ENCODE measurements around the gene CFI. TPM values are rescaled to one million over a fixed set of nuclear protein-coding genes. Genes with fewer than 3 reads are reported as not detected.

CFI gene
- total and polyA plus RNA-seq, 9 of the 15 experiments (the other 6 are each of a cell fraction or from before 2014, with no cell fraction given): 0.30 to 8.4 (median 0.95) TPM

DNA sequence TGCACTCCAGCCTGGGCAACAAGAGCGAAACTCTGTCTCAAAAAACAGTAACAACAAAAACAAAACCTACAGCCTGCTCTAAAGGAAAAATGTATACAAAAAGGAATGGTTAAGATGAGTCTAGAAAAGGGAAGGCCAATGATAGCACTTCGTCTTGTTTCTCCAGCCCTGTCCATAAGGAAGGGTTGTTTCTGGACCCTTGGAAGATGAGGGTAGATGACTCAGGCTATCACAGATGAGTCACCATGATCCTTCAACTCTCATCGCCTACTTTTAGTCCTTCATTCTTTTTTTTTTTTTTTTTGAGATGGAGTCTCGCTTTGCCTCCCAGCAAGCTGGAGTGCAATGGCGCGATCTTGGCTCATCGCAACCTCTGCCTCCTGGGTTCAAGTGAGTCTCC, 80.8 kb downstream of the CFI start (continued):
- TF ChIP-seq ZNF644 (tag; IDR thresholded peaks at IDR 0.05; ENCODE audit: low read depth) (no peak), PHF21A (IDR thresholded peaks at IDR 0.05; ENCODE audit: borderline replicate concordance, low read depth) (no peak), RBM17 (IDR thresholded peaks at IDR 0.05; ENCODE audit: borderline replicate concordance, low read depth, low read length) (no peak), JUN (IDR thresholded peaks at IDR 0.05; ENCODE audit: borderline replicate concordance, low read depth, low read length) (peak; percentile 89), JUN (CRISPR knock-in tag; IDR thresholded peaks at IDR 0.05; ENCODE audit: borderline replicate concordance) (no peak), MCM3 (IDR thresholded peaks at IDR 0.05) (no peak), SMARCA4 (IDR thresholded peaks at IDR 0.05) (peak; percentile 74), ZNF124 (CRISPR knock-in tag; IDR thresholded peaks at IDR 0.05) (no peak), CBFA2T2 (conservative IDR thresholded peaks at IDR 0.05) (no peak), NCOA1 (IDR thresholded peaks at IDR 0.05; ENCODE audit: low read depth) (no peak), PHTF2 (CRISPR knock-in tag; IDR thresholded peaks at IDR 0.05) (no peak), MECOM (CRISPR knock-in tag; IDR thresholded peaks at IDR 0.05) (no peak), KDM1A (IDR thresholded peaks at IDR 0.05) (no peak), SMARCA5 (IDR thresholded peaks at IDR 0.05) (no peak), ZNF121 (CRISPR knock-in tag; conservative IDR thresholded peaks at IDR 0.05) (no peak), SP2 (IDR thresholded peaks at IDR 0.05; ENCODE audit: extremely low read depth, low read depth, low read length, poor library complexity, severe bottlenecking) (no peak)
- TF ChIP-seq, protein P1, sequence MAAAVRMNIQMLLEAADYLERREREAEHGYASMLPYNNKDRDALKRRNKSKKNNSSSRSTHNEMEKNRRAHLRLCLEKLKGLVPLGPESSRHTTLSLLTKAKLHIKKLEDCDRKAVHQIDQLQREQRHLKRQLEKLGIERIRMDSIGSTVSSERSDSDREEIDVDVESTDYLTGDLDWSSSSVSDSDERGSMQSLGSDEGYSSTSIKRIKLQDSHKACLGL (CRISPR knock-in tag; IDR thresholded peaks at IDR 0.05; ENCODE audit: borderline replicate concordance, poor library complexity, severe bottlenecking): no peak
- TF ChIP-seq, protein P2, sequence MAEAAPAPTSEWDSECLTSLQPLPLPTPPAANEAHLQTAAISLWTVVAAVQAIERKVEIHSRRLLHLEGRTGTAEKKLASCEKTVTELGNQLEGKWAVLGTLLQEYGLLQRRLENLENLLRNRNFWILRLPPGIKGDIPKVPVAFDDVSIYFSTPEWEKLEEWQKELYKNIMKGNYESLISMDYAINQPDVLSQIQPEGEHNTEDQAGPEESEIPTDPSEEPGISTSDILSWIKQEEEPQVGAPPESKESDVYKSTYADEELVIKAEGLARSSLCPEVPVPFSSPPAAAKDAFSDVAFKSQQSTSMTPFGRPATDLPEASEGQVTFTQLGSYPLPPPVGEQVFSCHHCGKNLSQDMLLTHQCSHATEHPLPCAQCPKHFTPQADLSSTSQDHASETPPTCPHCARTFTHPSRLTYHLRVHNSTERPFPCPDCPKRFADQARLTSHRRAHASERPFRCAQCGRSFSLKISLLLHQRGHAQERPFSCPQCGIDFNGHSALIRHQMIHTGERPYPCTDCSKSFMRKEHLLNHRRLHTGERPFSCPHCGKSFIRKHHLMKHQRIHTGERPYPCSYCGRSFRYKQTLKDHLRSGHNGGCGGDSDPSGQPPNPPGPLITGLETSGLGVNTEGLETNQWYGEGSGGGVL (CRISPR knock-in tag; IDR thresholded peaks at IDR 0.05): no peak
- TF ChIP-seq, protein P3, sequence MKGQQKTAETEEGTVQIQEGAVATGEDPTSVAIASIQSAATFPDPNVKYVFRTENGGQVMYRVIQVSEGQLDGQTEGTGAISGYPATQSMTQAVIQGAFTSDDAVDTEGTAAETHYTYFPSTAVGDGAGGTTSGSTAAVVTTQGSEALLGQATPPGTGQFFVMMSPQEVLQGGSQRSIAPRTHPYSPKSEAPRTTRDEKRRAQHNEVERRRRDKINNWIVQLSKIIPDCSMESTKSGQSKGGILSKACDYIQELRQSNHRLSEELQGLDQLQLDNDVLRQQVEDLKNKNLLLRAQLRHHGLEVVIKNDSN (CRISPR knock-in tag; IDR thresholded peaks at IDR 0.05): no peak
- TF ChIP-seq, protein P4, sequence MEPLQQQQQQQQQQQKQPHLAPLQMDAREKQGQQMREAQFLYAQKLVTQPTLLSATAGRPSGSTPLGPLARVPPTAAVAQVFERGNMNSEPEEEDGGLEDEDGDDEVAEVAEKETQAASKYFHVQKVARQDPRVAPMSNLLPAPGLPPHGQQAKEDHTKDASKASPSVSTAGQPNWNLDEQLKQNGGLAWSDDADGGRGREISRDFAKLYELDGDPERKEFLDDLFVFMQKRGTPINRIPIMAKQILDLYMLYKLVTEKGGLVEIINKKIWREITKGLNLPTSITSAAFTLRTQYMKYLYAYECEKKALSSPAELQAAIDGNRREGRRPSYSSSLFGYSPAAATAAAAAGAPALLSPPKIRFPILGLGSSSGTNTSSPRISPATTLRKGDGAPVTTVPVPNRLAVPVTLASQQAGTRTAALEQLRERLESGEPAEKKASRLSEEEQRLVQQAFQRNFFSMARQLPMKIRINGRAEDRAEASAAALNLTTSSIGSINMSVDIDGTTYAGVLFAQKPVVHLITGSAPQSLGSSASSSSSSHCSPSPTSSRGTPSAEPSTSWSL (CRISPR knock-in tag; IDR thresholded peaks at IDR 0.05; ENCODE audit: borderline replicate concordance): no peak
- TF ChIP-seq, protein P5, sequence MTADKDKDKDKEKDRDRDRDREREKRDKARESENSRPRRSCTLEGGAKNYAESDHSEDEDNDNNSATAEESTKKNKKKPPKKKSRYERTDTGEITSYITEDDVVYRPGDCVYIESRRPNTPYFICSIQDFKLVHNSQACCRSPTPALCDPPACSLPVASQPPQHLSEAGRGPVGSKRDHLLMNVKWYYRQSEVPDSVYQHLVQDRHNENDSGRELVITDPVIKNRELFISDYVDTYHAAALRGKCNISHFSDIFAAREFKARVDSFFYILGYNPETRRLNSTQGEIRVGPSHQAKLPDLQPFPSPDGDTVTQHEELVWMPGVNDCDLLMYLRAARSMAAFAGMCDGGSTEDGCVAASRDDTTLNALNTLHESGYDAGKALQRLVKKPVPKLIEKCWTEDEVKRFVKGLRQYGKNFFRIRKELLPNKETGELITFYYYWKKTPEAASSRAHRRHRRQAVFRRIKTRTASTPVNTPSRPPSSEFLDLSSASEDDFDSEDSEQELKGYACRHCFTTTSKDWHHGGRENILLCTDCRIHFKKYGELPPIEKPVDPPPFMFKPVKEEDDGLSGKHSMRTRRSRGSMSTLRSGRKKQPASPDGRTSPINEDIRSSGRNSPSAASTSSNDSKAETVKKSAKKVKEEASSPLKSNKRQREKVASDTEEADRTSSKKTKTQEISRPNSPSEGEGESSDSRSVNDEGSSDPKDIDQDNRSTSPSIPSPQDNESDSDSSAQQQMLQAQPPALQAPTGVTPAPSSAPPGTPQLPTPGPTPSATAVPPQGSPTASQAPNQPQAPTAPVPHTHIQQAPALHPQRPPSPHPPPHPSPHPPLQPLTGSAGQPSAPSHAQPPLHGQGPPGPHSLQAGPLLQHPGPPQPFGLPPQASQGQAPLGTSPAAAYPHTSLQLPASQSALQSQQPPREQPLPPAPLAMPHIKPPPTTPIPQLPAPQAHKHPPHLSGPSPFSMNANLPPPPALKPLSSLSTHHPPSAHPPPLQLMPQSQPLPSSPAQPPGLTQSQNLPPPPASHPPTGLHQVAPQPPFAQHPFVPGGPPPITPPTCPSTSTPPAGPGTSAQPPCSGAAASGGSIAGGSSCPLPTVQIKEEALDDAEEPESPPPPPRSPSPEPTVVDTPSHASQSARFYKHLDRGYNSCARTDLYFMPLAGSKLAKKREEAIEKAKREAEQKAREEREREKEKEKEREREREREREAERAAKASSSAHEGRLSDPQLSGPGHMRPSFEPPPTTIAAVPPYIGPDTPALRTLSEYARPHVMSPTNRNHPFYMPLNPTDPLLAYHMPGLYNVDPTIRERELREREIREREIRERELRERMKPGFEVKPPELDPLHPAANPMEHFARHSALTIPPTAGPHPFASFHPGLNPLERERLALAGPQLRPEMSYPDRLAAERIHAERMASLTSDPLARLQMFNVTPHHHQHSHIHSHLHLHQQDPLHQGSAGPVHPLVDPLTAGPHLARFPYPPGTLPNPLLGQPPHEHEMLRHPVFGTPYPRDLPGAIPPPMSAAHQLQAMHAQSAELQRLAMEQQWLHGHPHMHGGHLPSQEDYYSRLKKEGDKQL (CRISPR knock-in tag; IDR thresholded peaks at IDR 0.05; ENCODE audit: borderline replicate concordance): no peak

All from K562 (cell line).